TTC549 (cell line): ENCODE measurements around the gene L2HGDH.

Experiments used
- FAIRE-seq: peaks from 2 replicates; lab custom pipeline; 2012; peaks lifted over from hg19 to GRCh38; lab: Jason Lieb, UNC

L2HGDH gene

GRCh38 chr14:50288146-50288545 lies 23.9 kb downstream of the L2HGDH start:
- no peak for FAIRE-seq

GRCh38 chr14:50285861-50286260 lies 26.2 kb downstream of the L2HGDH start:
- FAIRE-seq: no peak

- FAIRE-seq: no peak
Measured at GRCh38 chr14:50272498-50272897, 39.5 kb downstream of the L2HGDH start.

- no peak for FAIRE-seq
Measured at GRCh38 chr14:50270932-50271331, 41.1 kb downstream of the L2HGDH start.

GRCh38 chr14:50265029-50265428 lies 47.0 kb downstream of the L2HGDH start:
- no peak for FAIRE-seq

GRCh38 chr14:50263321-50263720 lies 48.7 kb downstream of the L2HGDH start:
- no peak for FAIRE-seq

- FAIRE-seq: no peak
Measured at GRCh38 chr14:50262865-50263264, 49.2 kb downstream of the L2HGDH start.

GRCh38 chr14:50260511-50260910 lies 51.5 kb downstream of the L2HGDH start:
- peak; percentile 71 for FAIRE-seq

- FAIRE-seq: no peak
Measured at GRCh38 chr14:50260072-50260471, 52.0 kb downstream of the L2HGDH start.

- no peak for FAIRE-seq
Measured at GRCh38 chr14:50257732-50258131, 54.3 kb downstream of the L2HGDH start.

GRCh38 chr14:50254248-50254647 lies 57.8 kb downstream of the L2HGDH start:
- FAIRE-seq: no peak

GRCh38 chr14:50249136-50249775 lies 62.8 kb downstream of the L2HGDH start:
- FAIRE-seq: no peak

- no peak for FAIRE-seq
Measured at GRCh38 chr14:50247245-50247644, 64.8 kb downstream of the L2HGDH start.

GRCh38 chr14:50242566-50243310 lies 69.3 kb downstream of the L2HGDH start:
- FAIRE-seq: no peak

- no peak for FAIRE-seq
Measured at GRCh38 chr14:50242096-50242495, 69.9 kb downstream of the L2HGDH start.

- FAIRE-seq: no peak
Measured at GRCh38 chr14:50237427-50237826, 74.6 kb downstream of the L2HGDH start.

GRCh38 chr14:50233951-50234250 lies 78.1 kb downstream of the L2HGDH start:
- no peak for FAIRE-seq

GRCh38 chr14:50233166-50233950 lies 78.7 kb downstream of the L2HGDH start:
- no peak for FAIRE-seq

- FAIRE-seq: no peak
Measured at GRCh38 chr14:50232276-50232642, 79.8 kb downstream of the L2HGDH start.

- FAIRE-seq: no peak
Measured at GRCh38 chr14:50231475-50232275, 80.4 kb downstream of the L2HGDH start, which contains the start of gene SOS2. Gene SOS2, minus strand, starts transcription at chr14:50231578. Its CDS starts 295 bp downstream, at chr14:50231283.

GRCh38 chr14:50230701-50231474 lies 81.1 kb downstream of the L2HGDH start:
- no peak for FAIRE-seq

- FAIRE-seq: no peak
Measured at GRCh38 chr14:50230401-50230700, 81.7 kb downstream of the L2HGDH start.
